Keratinocyte (primary cell): Measurements from ENCODE around the gene FOXO1. TPM values are rescaled to one million over a fixed set of nuclear protein-coding genes. Genes with fewer than 3 reads are reported as not detected.

Experiments
- DNase-seq: peaks from one replicate; pipeline ENCODE4 v3.0.0-alpha.2; 2011; ENCODE audit warnings: low read depth, missing footprints, low spot score
- FAIRE-seq: peaks from 2 replicates; lab custom pipeline; 2011; peaks lifted over from hg19 to GRCh38; lab: Jason Lieb, UNC
- H2AFZ ChIP-seq: 2 replicates; pipeline ENCODE4 v1.6.0; 2012; ENCODE audit warnings: low read length, control low read depth, inconsistent platforms; ENCODE audit not compliant: control insufficient read depth
- H3K27ac ChIP-seq: 2 replicates; pipeline ENCODE4 v1.5.1; 2011; ENCODE audit warnings: low read length; ENCODE audit not compliant: control insufficient read depth, insufficient read depth
- H3K27me3 ChIP-seq: 3 replicates; pipeline ENCODE4 v1.6.0; 2011; ENCODE audit warnings: low read length; ENCODE audit not compliant: control insufficient read depth, insufficient read depth; ENCODE audit errors: extremely low read depth
- H3K36me3 ChIP-seq, 2 experiments: 2 replicates in 1 of 2; 3 replicates in 1 of 2; pipeline ENCODE4 v1.5.1; 2011; ENCODE audit warnings: low read length in 2 of 2, mild to moderate bottlenecking in 1 of 2; ENCODE audit not compliant: control insufficient read depth in 2 of 2, insufficient read depth in 2 of 2; ENCODE audit errors: extremely low read depth in 1 of 2
- H3K4me1 ChIP-seq: 3 replicates; pipeline ENCODE4 v1.5.1; 2011; ENCODE audit warnings: low read length; ENCODE audit not compliant: control insufficient read depth, insufficient read depth; ENCODE audit errors: extremely low read depth
- H3K4me2 ChIP-seq: 3 replicates; pipeline ENCODE4 v1.6.0; 2011; ENCODE audit warnings: low read depth, low read length; ENCODE audit not compliant: control insufficient read depth, insufficient read depth; ENCODE audit errors: extremely low read depth
- H3K4me3 ChIP-seq, 3 experiments: fragments of 200-600 bp in 1 of 3; sonication (generic) in 1 of 3; 2 replicates in 2 of 3; 3 replicates in 1 of 3; pipeline ENCODE4 v1.5.1; 2011 to 2016; ENCODE audit warnings: low read length in 3 of 3, mild to moderate bottlenecking in 3 of 3, control low read depth in 2 of 3, inconsistent platforms in 1 of 3, low read depth in 1 of 3, mixed read lengths in 1 of 3, mixed run types in 1 of 3, moderate library complexity in 1 of 3; ENCODE audit not compliant: control insufficient read depth in 2 of 3, insufficient read depth in 2 of 3; ENCODE audit errors: extremely low read depth in 1 of 3
- H3K79me2 ChIP-seq: 2 replicates; pipeline ENCODE4 v1.6.0; 2012; ENCODE audit warnings: low read length; ENCODE audit not compliant: control insufficient read depth, insufficient read depth
- H3K9ac ChIP-seq: 3 replicates; pipeline ENCODE4 v1.6.0; 2011; ENCODE audit warnings: low read length; ENCODE audit not compliant: control insufficient read depth, insufficient read depth; ENCODE audit errors: extremely low read depth
- H3K9me1 ChIP-seq: 3 replicates; pipeline ENCODE4 v1.6.0; 2011; ENCODE audit warnings: low read length; ENCODE audit not compliant: control insufficient read depth, insufficient read depth; ENCODE audit errors: extremely low read depth
- H3K9me3 ChIP-seq: 2 replicates; pipeline ENCODE4 v1.5.1; 2012; ENCODE audit warnings: low read depth, low read length; ENCODE audit not compliant: control insufficient read depth
- H4K20me1 ChIP-seq: 3 replicates; pipeline ENCODE4 v1.6.0; 2011; ENCODE audit warnings: low read length; ENCODE audit not compliant: control insufficient read depth, insufficient read depth; ENCODE audit errors: extremely low read depth
- EZH2 ChIP-seq: IDR thresholded peaks from one replicate; pipeline ENCODE4 v1.6.1; 2012; ENCODE audit warnings: inconsistent platforms, mild to moderate bottlenecking, low read length, moderate library complexity
- dilution Hi-C: fragments of 300-500 bp; cut with MboI; formaldehyde crosslinking; loops from one replicate; pipeline ENCODE4 v1.7.0; 2020; ENCODE audit warnings: low sequenced_read_pairs; ENCODE audit not compliant: extremely low pct_ligation_motif_present
- polyA plus RNA-seq, 5 experiments: library from polyadenylated mRNA; depleted of rRNA in 3 of 5; stranded (reverse) in 3 of 5; stranded (forward) in 1 of 5; unstranded in 1 of 5; fragments of >200 nt; gene quantifications; 1 replicate in 1 of 5; 2 replicates in 3 of 5; 3 replicates in 1 of 5; pipeline versions ENCODE4 v1.2.1 to v1.2.3, GENCODE V29; 2011 to 2012; ENCODE audit warnings: missing spikeins in 2 of 5, low read depth in 1 of 5, low replicate concordance in 1 of 5
- TF ChIP-seq, protein P1 (sequence below), 3 experiments: IDR thresholded peaks in 1 of 3; conservative IDR thresholded peaks in 1 of 3; optimal IDR thresholded peaks in 1 of 3; 2 replicates in 2 of 3; 3 replicates in 1 of 3; pipeline versions ENCODE3 to v1.5.1; 2011; ENCODE audit warnings: low read length in 3 of 3, mild to moderate bottlenecking in 3 of 3, moderate library complexity in 2 of 3, control low read depth in 1 of 3, inconsistent platforms in 1 of 3; ENCODE audit not compliant: insufficient read depth in 2 of 3; ENCODE audit errors: extremely low read depth in 1 of 3

Gene FOXO1
- polyA plus RNA-seq, 1 donor (not counting 4 experiments of a cell fraction or from before 2014, with no cell fraction given): 8.3 TPM

DNA sequence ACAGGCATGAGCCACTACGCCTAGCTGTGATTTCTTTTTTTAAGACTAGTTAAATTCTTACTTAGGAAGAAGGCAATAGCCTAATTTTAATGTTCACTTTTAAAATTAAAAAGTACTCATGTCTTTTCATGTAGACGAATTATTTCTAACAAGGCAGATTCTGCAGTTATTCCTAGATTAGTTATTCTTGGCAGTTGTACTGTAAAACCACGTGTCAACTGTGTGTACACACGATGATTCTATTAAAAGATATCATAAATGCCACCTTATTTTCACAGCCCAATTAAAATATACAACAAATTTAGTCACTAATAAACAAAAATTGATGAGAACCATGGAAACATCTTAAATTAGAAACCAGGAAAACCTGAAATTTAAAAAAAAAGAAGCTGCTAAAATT lies 10.6 kb upstream of the FOXO1 start:
- FAIRE-seq (no peak), DNase-seq (no peak)
- TF ChIP-seq, protein P1, sequence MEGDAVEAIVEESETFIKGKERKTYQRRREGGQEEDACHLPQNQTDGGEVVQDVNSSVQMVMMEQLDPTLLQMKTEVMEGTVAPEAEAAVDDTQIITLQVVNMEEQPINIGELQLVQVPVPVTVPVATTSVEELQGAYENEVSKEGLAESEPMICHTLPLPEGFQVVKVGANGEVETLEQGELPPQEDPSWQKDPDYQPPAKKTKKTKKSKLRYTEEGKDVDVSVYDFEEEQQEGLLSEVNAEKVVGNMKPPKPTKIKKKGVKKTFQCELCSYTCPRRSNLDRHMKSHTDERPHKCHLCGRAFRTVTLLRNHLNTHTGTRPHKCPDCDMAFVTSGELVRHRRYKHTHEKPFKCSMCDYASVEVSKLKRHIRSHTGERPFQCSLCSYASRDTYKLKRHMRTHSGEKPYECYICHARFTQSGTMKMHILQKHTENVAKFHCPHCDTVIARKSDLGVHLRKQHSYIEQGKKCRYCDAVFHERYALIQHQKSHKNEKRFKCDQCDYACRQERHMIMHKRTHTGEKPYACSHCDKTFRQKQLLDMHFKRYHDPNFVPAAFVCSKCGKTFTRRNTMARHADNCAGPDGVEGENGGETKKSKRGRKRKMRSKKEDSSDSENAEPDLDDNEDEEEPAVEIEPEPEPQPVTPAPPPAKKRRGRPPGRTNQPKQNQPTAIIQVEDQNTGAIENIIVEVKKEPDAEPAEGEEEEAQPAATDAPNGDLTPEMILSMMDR (optimal IDR thresholded peaks at IDR 0.05 in 1 of 3, IDR thresholded peaks at IDR 0.05 in 1 of 3, conservative IDR thresholded peaks at IDR 0.05 in 1 of 3; ENCODE audit: extremely low read depth in 1 of 3, insufficient read depth in 2 of 3, low read length in 3 of 3): no peak
- no peak for TF ChIP-seq EZH2
- Histone ChIP-seq H4K20me1 (no peaks in the 10 kb centered on the region), H3K9ac (no peak overlapping the region), H3K9me3 (no peaks in the 10 kb centered on the region), H3K4me2 (no peak overlapping the region), H3K9me1 (no peaks in the 10 kb centered on the region), H3K4me3 (no peak overlapping the region), H3K4me1 (peaks cover 14% of the 10 kb centered on the region), H2AFZ (no peak overlapping the region), H3K27ac (no peak overlapping the region), H3K79me2 (no peaks in the 10 kb centered on the region), H3K27me3 (no peaks in the 10 kb centered on the region), H3K36me3 (no peaks in the 10 kb centered on the region)
- dilution Hi-C loops: no loop called here

DNA sequence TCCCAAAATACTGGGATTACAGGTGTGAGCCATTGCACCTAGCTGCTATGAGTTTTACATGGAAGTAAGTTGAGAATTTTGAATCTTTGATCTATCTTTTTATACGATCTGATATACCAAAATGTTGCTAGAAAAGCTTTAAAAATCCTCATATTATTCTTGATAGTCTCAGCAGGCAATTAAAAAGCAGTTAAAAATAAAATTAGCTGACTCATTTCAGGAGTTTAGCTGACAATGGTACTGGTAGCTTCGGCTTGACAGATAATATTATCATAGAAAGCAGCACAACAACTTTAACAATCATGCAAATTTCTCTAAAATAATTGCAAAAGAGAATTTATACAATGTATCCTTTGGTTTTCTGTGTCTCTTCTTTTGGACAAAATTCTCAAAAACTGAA lies 9.6 kb upstream of the FOXO1 start:
- peaks cover 16% of the 10 kb centered on the region for H3K4me1 ChIP-seq
- dilution Hi-C loops: no loop called here
- H3K4me3 ChIP-seq: no peak overlapping the region
- no peaks in the 10 kb centered on the region for H4K20me1 ChIP-seq
- no peaks in the 10 kb centered on the region for H3K9me3 ChIP-seq
- no peak overlapping the region for H3K27ac ChIP-seq
- H3K79me2 ChIP-seq: no peaks in the 10 kb centered on the region
- H3K9ac ChIP-seq: no peak overlapping the region
- H3K9me1 ChIP-seq: no peaks in the 10 kb centered on the region
- TF ChIP-seq, protein P1 (optimal IDR thresholded peaks at IDR 0.05 in 1 of 3, IDR thresholded peaks at IDR 0.05 in 1 of 3, conservative IDR thresholded peaks at IDR 0.05 in 1 of 3; ENCODE audit: extremely low read depth in 1 of 3, insufficient read depth in 2 of 3, low read length in 3 of 3): no peak
- no peak for TF ChIP-seq EZH2
- H3K27me3 ChIP-seq: no peaks in the 10 kb centered on the region
- FAIRE-seq (no peak), DNase-seq (no peak)
- H3K36me3 ChIP-seq: no peaks in the 10 kb centered on the region
- H3K4me2 ChIP-seq: no peak overlapping the region
- H2AFZ ChIP-seq: no peak overlapping the region
